Omental fat pad (tissue), 4 donors: ENCODE measurements around the gene ALDOA. TPM values are rescaled to one million over a fixed set of nuclear protein-coding genes. Genes with fewer than 3 reads are reported as not detected.

Experiments used
- ATAC-seq: fragments of 150-250 bp; one replicate; pipeline ENCODE4 v1.9.1; 2016; ENCODE audit warnings: mild to moderate bottlenecking, moderate library complexity; ENCODE audit not compliant: low FRiP score
- DNase-seq: peaks from one replicate; pipeline ENCODE4 v3.0.0-alpha.2; 2019; ENCODE audit warnings: low spot score
- CTCF ChIP-seq, 3 donors: fragments of 450-650 bp; IDR thresholded peaks; one replicate each; pipeline ENCODE4 v1.5.1; 2016 to 2017; ENCODE audit warnings: antibody characterized with exemption in 3 of 3, mild to moderate bottlenecking in 3 of 3, moderate library complexity in 2 of 3
- total RNA-seq, 4 donors: library from RNA; depleted of rRNA; stranded (reverse); fragments of >200 nt; gene quantifications; one replicate each; pipeline ENCODE4 v1.1.0, GENCODE V29; 2016

ALDOA gene
- total RNA-seq, 4 donors from 2014 or later = 468 to 864 (median 772) TPM

DNA sequence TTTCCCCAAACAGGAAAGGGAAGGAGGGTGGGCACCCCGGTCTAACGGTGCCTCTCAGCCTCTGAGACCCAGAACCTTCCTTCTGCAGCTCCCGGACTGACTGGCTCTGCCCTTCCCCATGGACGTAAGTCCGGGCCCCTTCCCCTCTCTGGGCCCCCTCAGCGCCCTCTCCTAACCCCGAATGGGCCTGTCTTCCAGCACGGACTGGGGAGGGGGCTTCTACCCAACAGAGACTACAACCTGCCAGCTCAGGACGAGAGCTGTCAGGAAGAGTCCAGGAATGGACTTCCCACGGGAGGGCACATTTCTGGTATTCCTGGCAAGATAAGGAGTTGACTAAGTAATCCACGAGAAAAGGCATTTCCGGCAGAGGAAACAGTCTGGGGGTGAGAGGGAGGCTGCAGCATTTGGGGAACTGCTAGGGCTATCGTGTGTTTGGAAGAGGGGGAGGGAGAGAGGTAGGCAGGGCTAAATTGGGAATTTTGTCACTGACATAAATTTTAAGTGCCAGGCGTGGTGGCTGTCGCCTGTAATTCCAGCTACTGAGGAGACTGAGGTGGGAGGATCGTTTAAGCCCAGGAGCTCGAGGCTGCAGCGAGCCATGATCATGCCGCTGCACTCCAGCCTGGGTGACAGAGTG lies 12.1 kb upstream of the ALDOA start:
- ATAC-seq = peak; percentile 62
- TF ChIP-seq CTCF (IDR thresholded peaks at IDR 0.05) = no peak
- DNase-seq = no peak

- TF ChIP-seq CTCF (IDR thresholded peaks at IDR 0.05) = no peak
- no peak for ATAC-seq
- DNase-seq = no peak
Observed at GRCh38 chr16:30054451-30054850, 11.1 kb upstream of the ALDOA start.

- peak; percentile 33 for ATAC-seq
- DNase-seq = no peak
- no peak for TF ChIP-seq CTCF (IDR thresholded peaks at IDR 0.05)
Observed at GRCh38 chr16:30054959-30055553, 10.5 kb upstream of the ALDOA start.

GRCh38 chr16:30060346-30060745 lies 5.2 kb upstream of the ALDOA start:
- no peak for ATAC-seq
- no peak for TF ChIP-seq CTCF (IDR thresholded peaks at IDR 0.05)

GRCh38 chr16:30060836-30061554 lies 4.6 kb upstream of the ALDOA start:
- no peak for TF ChIP-seq CTCF (IDR thresholded peaks at IDR 0.05)
- no peak for DNase-seq
- ATAC-seq = no peak

More at GRCh38 chr16:30060346-30060745, 5.2 kb upstream of the ALDOA start:
- DNase-seq = no peak

DNA sequence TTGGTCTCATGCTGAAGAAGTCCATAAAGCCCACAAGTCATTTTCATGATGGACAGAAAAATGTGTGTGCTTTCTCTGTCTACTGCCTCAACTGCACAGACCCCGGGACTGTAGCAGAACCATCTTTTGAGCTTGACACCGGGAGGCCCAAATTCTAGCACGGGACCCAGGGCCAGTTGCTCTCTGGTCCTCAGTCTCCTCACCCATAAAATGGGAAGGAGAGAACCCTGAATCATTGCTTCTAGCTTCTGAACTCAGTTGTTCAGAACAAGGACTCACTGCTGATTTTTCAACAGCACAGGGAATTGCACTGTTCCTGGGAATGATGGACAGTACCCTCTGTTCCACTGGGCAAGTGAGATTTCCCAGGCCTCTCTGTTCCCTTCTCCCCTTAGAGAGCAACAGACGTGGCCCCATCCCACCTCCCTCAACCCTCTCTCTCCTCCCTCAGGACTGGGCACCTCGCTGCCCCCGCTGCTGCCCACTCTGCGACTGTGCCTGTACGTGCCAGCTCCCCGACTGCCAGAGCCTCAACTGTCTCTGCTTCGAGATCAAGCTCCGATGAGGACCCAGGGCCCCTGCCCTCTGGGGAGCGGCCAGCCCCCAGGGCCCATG lies 2.2 kb upstream of the ALDOA start:
- DNase-seq (no peak), ATAC-seq (no peak)
- no peak for TF ChIP-seq CTCF (IDR thresholded peaks at IDR 0.05)
